Measurements from ENCODE around the gene SHD. TPM values are rescaled to one million over a fixed set of nuclear protein-coding genes. Genes with fewer than 3 reads are reported as not detected.

Gene SHD
- total and polyA plus RNA-seq, 2 donors (not counting 1 experiment from before 2014, with no cell fraction given), result not detected

- Histone ChIP-seq H3K4me3 (replicated peaks in 1 of 4; ENCODE audit: control extremely low read depth in 1 of 4, insufficient read depth in 1 of 4, low read depth in 3 of 4, low read length in 4 of 4) (no peak overlapping the region), H3K27ac (ENCODE audit: insufficient read depth, low read length) (no peak overlapping the region), H3K4me2 (ENCODE audit: extremely low read depth, insufficient read depth, low read length) (no peak overlapping the region), H3K9me3 (ENCODE audit: control insufficient read depth, insufficient read depth, low read depth, low read length) (no peaks in the 10 kb centered on the region), H3K79me2 (ENCODE audit: control insufficient read depth, insufficient read depth, low read length) (no peaks in the 10 kb centered on the region), H3K9ac (ENCODE audit: insufficient read depth, low read length) (no peak overlapping the region), H3K27me3 (ENCODE audit: control insufficient read depth, insufficient read depth, low read length) (peaks cover 3% of the 10 kb centered on the region), H2AFZ (ENCODE audit: low read length) (no peak overlapping the region), H4K20me1 (ENCODE audit: control insufficient read depth, extremely low read depth, insufficient read depth, low read length) (no peaks in the 10 kb centered on the region), H3K36me3 (ENCODE audit: control insufficient read depth, insufficient read depth, low read length) (no peaks in the 10 kb centered on the region), H3K4me1 (ENCODE audit: control insufficient read depth, extremely low read depth, insufficient read depth, low read length) (no peaks in the 10 kb centered on the region)
- TF ChIP-seq EZH2 (IDR thresholded peaks at IDR 0.05; ENCODE audit: low read length, missing control alignments), result no peak
- TF ChIP-seq CTCF (conservative IDR thresholded peaks at IDR 0.05 in 1 of 2, IDR thresholded peaks at IDR 0.05 in 1 of 2; ENCODE audit: low read depth in 1 of 2, low read length in 2 of 2), result no peak
- no peak for DNase-seq (ENCODE audit: low read depth in 2 of 2)
These were observed 19.9 kb downstream of the SHD start for GRCh38 chr19:4298810-4299550.

GRCh38 chr19:4300589-4300988, 21.5 kb downstream of the SHD start:
- Histone ChIP-seq H4K20me1 (ENCODE audit: control insufficient read depth, extremely low read depth, insufficient read depth, low read length) (no peaks in the 10 kb centered on the region), H3K79me2 (ENCODE audit: control insufficient read depth, insufficient read depth, low read length) (no peaks in the 10 kb centered on the region), H3K9me3 (ENCODE audit: control insufficient read depth, insufficient read depth, low read depth, low read length) (no peaks in the 10 kb centered on the region), H3K27ac (ENCODE audit: insufficient read depth, low read length) (no peak overlapping the region), H3K4me3 (replicated peaks in 1 of 4; ENCODE audit: control extremely low read depth in 1 of 4, insufficient read depth in 1 of 4, low read depth in 3 of 4, low read length in 4 of 4) (no peak overlapping the region), H3K27me3 (ENCODE audit: control insufficient read depth, insufficient read depth, low read length) (no peaks in the 10 kb centered on the region), H3K9ac (ENCODE audit: insufficient read depth, low read length) (no peak overlapping the region), H3K4me1 (ENCODE audit: control insufficient read depth, extremely low read depth, insufficient read depth, low read length) (no peaks in the 10 kb centered on the region), H2AFZ (ENCODE audit: low read length) (no peak overlapping the region), H3K36me3 (ENCODE audit: control insufficient read depth, insufficient read depth, low read length) (no peaks in the 10 kb centered on the region), H3K4me2 (ENCODE audit: extremely low read depth, insufficient read depth, low read length) (no peak overlapping the region)
- TF ChIP-seq CTCF (conservative IDR thresholded peaks at IDR 0.05 in 1 of 2, IDR thresholded peaks at IDR 0.05 in 1 of 2; ENCODE audit: low read depth in 1 of 2, low read length in 2 of 2), result no peak
- no peak for TF ChIP-seq EZH2 (IDR thresholded peaks at IDR 0.05; ENCODE audit: low read length, missing control alignments)
- DNase-seq (ENCODE audit: low read depth in 2 of 2), result no peak

- Histone ChIP-seq H3K79me2 (ENCODE audit: control insufficient read depth, insufficient read depth, low read length) (no peaks in the 10 kb centered on the region), H3K27ac (ENCODE audit: insufficient read depth, low read length) (no peak overlapping the region), H3K36me3 (ENCODE audit: control insufficient read depth, insufficient read depth, low read length) (no peaks in the 10 kb centered on the region), H4K20me1 (ENCODE audit: control insufficient read depth, extremely low read depth, insufficient read depth, low read length) (no peaks in the 10 kb centered on the region), H3K27me3 (ENCODE audit: control insufficient read depth, insufficient read depth, low read length) (no peaks in the 10 kb centered on the region), H3K9me3 (ENCODE audit: control insufficient read depth, insufficient read depth, low read depth, low read length) (no peaks in the 10 kb centered on the region), H3K9ac (ENCODE audit: insufficient read depth, low read length) (no peak overlapping the region), H2AFZ (ENCODE audit: low read length) (no peak overlapping the region), H3K4me2 (ENCODE audit: extremely low read depth, insufficient read depth, low read length) (no peak overlapping the region), H3K4me3 (replicated peaks in 1 of 4; ENCODE audit: control extremely low read depth in 1 of 4, insufficient read depth in 1 of 4, low read depth in 3 of 4, low read length in 4 of 4) (no peak overlapping the region), H3K4me1 (ENCODE audit: control insufficient read depth, extremely low read depth, insufficient read depth, low read length) (no peaks in the 10 kb centered on the region)
- DNase-seq (ENCODE audit: low read depth in 2 of 2), result no peak
- TF ChIP-seq EZH2 (IDR thresholded peaks at IDR 0.05; ENCODE audit: low read length, missing control alignments) (no peak), CTCF (conservative IDR thresholded peaks at IDR 0.05 in 1 of 2, IDR thresholded peaks at IDR 0.05 in 1 of 2; ENCODE audit: low read depth in 1 of 2, low read length in 2 of 2) (no peak)
These were observed 22.6 kb downstream of the SHD start for GRCh38 chr19:4301590-4302242.

Data from fibroblast of lung (primary cell).